ENCODE results near the gene CLCN4.

- TF ChIP-seq, protein P1, sequence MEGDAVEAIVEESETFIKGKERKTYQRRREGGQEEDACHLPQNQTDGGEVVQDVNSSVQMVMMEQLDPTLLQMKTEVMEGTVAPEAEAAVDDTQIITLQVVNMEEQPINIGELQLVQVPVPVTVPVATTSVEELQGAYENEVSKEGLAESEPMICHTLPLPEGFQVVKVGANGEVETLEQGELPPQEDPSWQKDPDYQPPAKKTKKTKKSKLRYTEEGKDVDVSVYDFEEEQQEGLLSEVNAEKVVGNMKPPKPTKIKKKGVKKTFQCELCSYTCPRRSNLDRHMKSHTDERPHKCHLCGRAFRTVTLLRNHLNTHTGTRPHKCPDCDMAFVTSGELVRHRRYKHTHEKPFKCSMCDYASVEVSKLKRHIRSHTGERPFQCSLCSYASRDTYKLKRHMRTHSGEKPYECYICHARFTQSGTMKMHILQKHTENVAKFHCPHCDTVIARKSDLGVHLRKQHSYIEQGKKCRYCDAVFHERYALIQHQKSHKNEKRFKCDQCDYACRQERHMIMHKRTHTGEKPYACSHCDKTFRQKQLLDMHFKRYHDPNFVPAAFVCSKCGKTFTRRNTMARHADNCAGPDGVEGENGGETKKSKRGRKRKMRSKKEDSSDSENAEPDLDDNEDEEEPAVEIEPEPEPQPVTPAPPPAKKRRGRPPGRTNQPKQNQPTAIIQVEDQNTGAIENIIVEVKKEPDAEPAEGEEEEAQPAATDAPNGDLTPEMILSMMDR (IDR thresholded peaks at IDR 0.05): no peak
- no peak for TF ChIP-seq EZH2 (IDR thresholded peaks at IDR 0.05; ENCODE audit: borderline replicate concordance, insufficient read depth, low read depth, low read length, poor library complexity, severe bottlenecking)
Measured at GRCh38 chrX:10286195-10286594, 129.4 kb downstream of the CLCN4 start.
